H9 (cell line): ENCODE measurements around the gene QSER1. TPM values are rescaled to one million over a fixed set of nuclear protein-coding genes. Genes with fewer than 3 reads are reported as not detected.
"Not testable (repeated sequence)": the region's sequence is repeated elsewhere in the genome, so short reads cannot be mapped to it uniquely, and the experiment has no call there.

ENCODE experiments used
- DNase-seq: peaks from one replicate; pipeline ENCODE4 v3.0.0-alpha.2; 2017
- H2AFZ ChIP-seq: one replicate; pipeline ENCODE4 v1.6.1; 2013; ENCODE audit warnings: mild to moderate bottlenecking, low read length, control low read depth, moderate library complexity
- H2AK5ac ChIP-seq: 2 replicates; pipeline ENCODE4 v1.6.1; 2013; ENCODE audit warnings: low read length, control low read depth, mixed read lengths; ENCODE audit not compliant: insufficient read length
- H2BK120ac ChIP-seq: one replicate; pipeline ENCODE4 v1.6.1; 2013; ENCODE audit warnings: low read depth, mild to moderate bottlenecking, low read length, control low read depth, inconsistent platforms; ENCODE audit not compliant: poor library complexity, severe bottlenecking
- H2BK12ac ChIP-seq: 2 replicates; pipeline ENCODE4 v1.6.1; 2013; ENCODE audit warnings: low read length, control low read depth, mixed read lengths, low read depth; ENCODE audit not compliant: insufficient read length
- H2BK15ac ChIP-seq: 2 replicates; pipeline ENCODE4 v1.6.1; 2013; ENCODE audit warnings: low read depth, low read length, control low read depth
- H2BK20ac ChIP-seq: one replicate; pipeline ENCODE4 v1.6.1; 2013; ENCODE audit warnings: low read depth, mild to moderate bottlenecking, low read length, control low read depth, inconsistent platforms; ENCODE audit not compliant: poor library complexity, severe bottlenecking
- H2BK5ac ChIP-seq: 2 replicates; pipeline ENCODE4 v1.6.1; 2013; ENCODE audit warnings: low read length, control low read depth, mixed read lengths; ENCODE audit not compliant: insufficient read length
- H3K14ac ChIP-seq: 2 replicates; pipeline ENCODE4 v1.6.1; 2013; ENCODE audit warnings: low read length, control low read depth; ENCODE audit not compliant: insufficient read depth
- H3K18ac ChIP-seq: 2 replicates; pipeline ENCODE4 v1.6.1; 2013; ENCODE audit warnings: low read depth, mild to moderate bottlenecking, mixed read lengths, low read length, control low read depth; ENCODE audit not compliant: insufficient read length
- H3K23ac ChIP-seq: 2 replicates; pipeline ENCODE4 v1.6.1; 2013; ENCODE audit warnings: low read length, control low read depth, mixed read lengths, low read depth; ENCODE audit not compliant: insufficient read length
- H3K23me2 ChIP-seq: 2 replicates; pipeline ENCODE4 v1.6.1; 2013; ENCODE audit warnings: low read depth, mild to moderate bottlenecking, mixed read lengths, low read length, control low read depth; ENCODE audit not compliant: insufficient read length, poor library complexity, severe bottlenecking
- H3K27ac ChIP-seq: 2 replicates; pipeline ENCODE4 v1.5.1; 2013; ENCODE audit warnings: low read length, control low read depth, mixed read lengths, low read depth; ENCODE audit not compliant: insufficient read length
- H3K27me3 ChIP-seq: 2 replicates; pipeline ENCODE4 v1.6.1; 2013; ENCODE audit warnings: low read length, control low read depth, inconsistent platforms; ENCODE audit not compliant: insufficient read depth
- H3K4ac ChIP-seq: 2 replicates; pipeline ENCODE4 v1.6.1; 2013; ENCODE audit warnings: low read depth, mild to moderate bottlenecking, control low read depth, inconsistent platforms, low read length, moderate library complexity
- H3K4me1 ChIP-seq: 2 replicates; pipeline ENCODE4 v1.6.1; 2013; ENCODE audit warnings: low read length, control low read depth, inconsistent platforms; ENCODE audit not compliant: insufficient read depth
- H3K4me2 ChIP-seq: 2 replicates; pipeline ENCODE4 v1.6.1; 2013; ENCODE audit warnings: low read length, control low read depth, mixed read lengths; ENCODE audit not compliant: insufficient read length, insufficient read depth
- H3K56ac ChIP-seq: 2 replicates; pipeline ENCODE4 v1.6.1; 2013; ENCODE audit warnings: low read depth, mild to moderate bottlenecking, mixed read lengths, low read length, control low read depth; ENCODE audit not compliant: insufficient read length
- H3K79me1 ChIP-seq: 2 replicates; pipeline ENCODE4 v1.6.1; 2013; ENCODE audit warnings: low read depth, mild to moderate bottlenecking, moderate library complexity, low read length, control low read depth, inconsistent platforms; ENCODE audit not compliant: insufficient read depth, poor library complexity, severe bottlenecking
- H3K79me2 ChIP-seq: 2 replicates; pipeline ENCODE4 v1.6.1; 2013; ENCODE audit warnings: low read length, control low read depth, inconsistent platforms; ENCODE audit not compliant: insufficient read depth
- H3K9ac ChIP-seq: 2 replicates; pipeline ENCODE4 v1.6.1; 2013; ENCODE audit warnings: low read length, control low read depth, mixed read lengths; ENCODE audit not compliant: insufficient read length; ENCODE audit errors: extremely low read depth
- H3K9me3 ChIP-seq: one replicate; pipeline ENCODE4 v1.6.1; 2013; ENCODE audit warnings: low read depth, low read length, inconsistent platforms; ENCODE audit not compliant: control insufficient read depth
- H3T11ph ChIP-seq: one replicate; pipeline ENCODE4 v1.6.1; 2013; ENCODE audit warnings: mild to moderate bottlenecking, low read length, control low read depth, inconsistent platforms
- H4K20me1 ChIP-seq: one replicate; pipeline ENCODE4 v1.6.1; 2013; ENCODE audit not compliant: control insufficient read depth, insufficient read length, insufficient read depth
- H4K5ac ChIP-seq: 2 replicates; pipeline ENCODE4 v1.6.1; 2013; ENCODE audit warnings: low read depth, mild to moderate bottlenecking, mixed read lengths, low read length, control low read depth; ENCODE audit not compliant: insufficient read length
- H4K8ac ChIP-seq: replicated peaks from 2 replicates; pipeline ENCODE4 v1.6.1; 2013; ENCODE audit warnings: low read length, control low read depth, mixed read lengths, low read depth; ENCODE audit not compliant: insufficient read length
- H4K91ac ChIP-seq: 2 replicates; pipeline ENCODE4 v1.6.1; 2013; ENCODE audit warnings: low read depth, mild to moderate bottlenecking, moderate library complexity, mixed read lengths, low read length, control low read depth; ENCODE audit not compliant: insufficient read length
- H3K27ac Mint-ChIP-seq, 3 experiments: 2 replicates in 2 of 3; 3 replicates in 1 of 3; pipeline ENCODE4 v1.8.0; 2020 to 2021; ENCODE audit warnings: mixed read lengths in 3 of 3, mild to moderate bottlenecking in 1 of 3, moderate library complexity in 1 of 3
- H3K27me3 Mint-ChIP-seq: 2 replicates; pipeline ENCODE4 v1.8.0; 2021; ENCODE audit warnings: low read depth, mild to moderate bottlenecking, moderate library complexity, mixed read lengths
- H3K36me3 Mint-ChIP-seq, 3 experiments: 2 replicates in 2 of 3; 3 replicates in 1 of 3; pipeline ENCODE4 v1.8.0; 2020 to 2021; ENCODE audit warnings: low read depth in 3 of 3, mixed read lengths in 3 of 3; ENCODE audit not compliant: insufficient read depth in 1 of 3
- H3K4me1 Mint-ChIP-seq, 2 experiments: 2 replicates each; pipeline ENCODE4 v1.8.0; 2020; ENCODE audit warnings: mixed read lengths in 2 of 2
- H3K4me3 Mint-ChIP-seq, 2 experiments: 2 replicates in 1 of 2; 3 replicates in 1 of 2; pipeline ENCODE4 v1.8.0; 2020 to 2021; ENCODE audit warnings: mild to moderate bottlenecking in 2 of 2, mixed read lengths in 2 of 2, moderate library complexity in 1 of 2
- H3K9me3 Mint-ChIP-seq, 2 experiments: 2 replicates in 1 of 2; 3 replicates in 1 of 2; pipeline ENCODE4 v1.8.0; 2020; ENCODE audit warnings: mild to moderate bottlenecking in 2 of 2, mixed read lengths in 2 of 2, moderate library complexity in 1 of 2
- WGBS: extraction: QIAGEN DNeasy Blood & Tissue Kit; methylation state at CpG from one replicate; pipeline ENCODE4 v1.1.7; 2013; ENCODE audit warnings: missing lambda C conversion rate, low lambda C conversion rate, mixed read lengths; ENCODE audit not compliant: insufficient read length; ENCODE audit errors: extremely low coverage; 5-methylcytosine and 5-hydroxymethylcytosine counted together
- total RNA-seq: library from RNA; stranded (reverse); gene quantifications from 2 replicates; pipeline ENCODE4 v1.2.1, GENCODE V29; 2021

QSER1 gene
- total RNA-seq, 1 experiment from 2014 or later, result 139 TPM

GRCh38 chr11:32937283-32937682 is 44.7 kb downstream of the QSER1 start:
- not testable (repeated sequence) for H3K27me3 ChIP-seq, H3T11ph ChIP-seq, H3K27ac ChIP-seq, DNase-seq, H3K9me3 ChIP-seq, H3K9me3 Mint-ChIP-seq, H3K4me1 ChIP-seq, H4K5ac ChIP-seq, H3K79me1 ChIP-seq, H4K20me1 ChIP-seq, H3K23ac ChIP-seq, H3K27me3 Mint-ChIP-seq, H3K56ac ChIP-seq, H2BK20ac ChIP-seq, H2AK5ac ChIP-seq, H3K23me2 ChIP-seq, H4K91ac ChIP-seq, H3K18ac ChIP-seq, H3K4me2 ChIP-seq, H2AFZ ChIP-seq, H3K14ac ChIP-seq, H3K4ac ChIP-seq, H3K4me3 Mint-ChIP-seq, H2BK12ac ChIP-seq, H2BK120ac ChIP-seq, H2BK5ac ChIP-seq, H4K8ac ChIP-seq, H2BK15ac ChIP-seq, H3K9ac ChIP-seq, H3K27ac Mint-ChIP-seq
- Mint-ChIP-seq H3K4me1 (peaks cover 4 to 14% of the 10 kb centered on the region in 2 experiments), H3K36me3 (peaks cover 79 to 92% (median 88%) of the 10 kb centered on the region in 3 experiments)
- H3K79me2 ChIP-seq, result peaks cover 28% of the 10 kb centered on the region; the same call in 1 of the 2 replicates
- no CpG with 5 or more reads among the region's 3 CpGs for WGBS
